Measurements from ENCODE around the gene SPART.

Gene SPART

DNA sequence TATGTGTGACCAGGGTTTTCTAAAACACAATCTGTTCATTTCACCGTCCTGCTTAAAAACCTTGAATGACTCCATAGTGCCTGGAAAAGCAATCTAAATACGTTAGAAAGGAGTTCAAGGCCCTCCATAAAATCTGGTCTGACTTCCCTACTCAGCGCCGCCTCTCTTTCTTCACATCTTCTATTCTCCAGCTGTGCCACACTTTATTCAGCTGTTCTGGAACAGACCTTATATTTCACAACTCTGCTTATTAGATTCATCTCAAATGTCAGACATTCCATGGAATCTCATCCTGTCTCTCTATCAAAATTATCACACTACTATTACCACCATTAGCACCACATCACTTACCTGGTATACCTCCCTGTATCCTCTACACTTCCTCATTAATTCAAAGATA, 19.8 kb upstream of the SPART start:
- Histone ChIP-seq H3K27me3 (ENCODE audit: insufficient read depth, low read length, poor library complexity, severe bottlenecking) (no peaks in the 10 kb centered on the region), H4K20me1 (ENCODE audit: insufficient read depth, low read length, poor library complexity, severe bottlenecking) (no peaks in the 10 kb centered on the region), H3K79me2 (ENCODE audit: insufficient read depth, low read length) (no peaks in the 10 kb centered on the region), H3K9ac (ENCODE audit: low read depth, low read length, poor library complexity, severe bottlenecking) (no peak overlapping the region), H2AFZ (ENCODE audit: low read length) (no peak overlapping the region), H3K9me2 (replicated peaks; ENCODE audit: low read depth, low read length) (no peaks in the 10 kb centered on the region), H3F3A (ENCODE audit: low read depth) (no peaks in the 10 kb centered on the region), H3K4me3 (ENCODE audit: low read length, poor library complexity, severe bottlenecking) (no peak overlapping the region), H3K4me2 (ENCODE audit: low read depth, low read length, poor library complexity, severe bottlenecking) (no peak overlapping the region), H3K36me3 (ENCODE audit: insufficient read depth, low read length) (no peaks in the 10 kb centered on the region), H3K4me1 (ENCODE audit: insufficient read depth, low read length, poor library complexity, severe bottlenecking) (no peaks in the 10 kb centered on the region), H3K9me3 (ENCODE audit: insufficient read depth, low read depth, low read length) (no peaks in the 10 kb centered on the region)
- TF ChIP-seq, protein P1, sequence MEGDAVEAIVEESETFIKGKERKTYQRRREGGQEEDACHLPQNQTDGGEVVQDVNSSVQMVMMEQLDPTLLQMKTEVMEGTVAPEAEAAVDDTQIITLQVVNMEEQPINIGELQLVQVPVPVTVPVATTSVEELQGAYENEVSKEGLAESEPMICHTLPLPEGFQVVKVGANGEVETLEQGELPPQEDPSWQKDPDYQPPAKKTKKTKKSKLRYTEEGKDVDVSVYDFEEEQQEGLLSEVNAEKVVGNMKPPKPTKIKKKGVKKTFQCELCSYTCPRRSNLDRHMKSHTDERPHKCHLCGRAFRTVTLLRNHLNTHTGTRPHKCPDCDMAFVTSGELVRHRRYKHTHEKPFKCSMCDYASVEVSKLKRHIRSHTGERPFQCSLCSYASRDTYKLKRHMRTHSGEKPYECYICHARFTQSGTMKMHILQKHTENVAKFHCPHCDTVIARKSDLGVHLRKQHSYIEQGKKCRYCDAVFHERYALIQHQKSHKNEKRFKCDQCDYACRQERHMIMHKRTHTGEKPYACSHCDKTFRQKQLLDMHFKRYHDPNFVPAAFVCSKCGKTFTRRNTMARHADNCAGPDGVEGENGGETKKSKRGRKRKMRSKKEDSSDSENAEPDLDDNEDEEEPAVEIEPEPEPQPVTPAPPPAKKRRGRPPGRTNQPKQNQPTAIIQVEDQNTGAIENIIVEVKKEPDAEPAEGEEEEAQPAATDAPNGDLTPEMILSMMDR (conservative IDR thresholded peaks at IDR 0.05; ENCODE audit: low read length), result no peak
- TF ChIP-seq EZH2phosphoT487 (IDR thresholded peaks at IDR 0.05; ENCODE audit: borderline replicate concordance), result no peak

DNA sequence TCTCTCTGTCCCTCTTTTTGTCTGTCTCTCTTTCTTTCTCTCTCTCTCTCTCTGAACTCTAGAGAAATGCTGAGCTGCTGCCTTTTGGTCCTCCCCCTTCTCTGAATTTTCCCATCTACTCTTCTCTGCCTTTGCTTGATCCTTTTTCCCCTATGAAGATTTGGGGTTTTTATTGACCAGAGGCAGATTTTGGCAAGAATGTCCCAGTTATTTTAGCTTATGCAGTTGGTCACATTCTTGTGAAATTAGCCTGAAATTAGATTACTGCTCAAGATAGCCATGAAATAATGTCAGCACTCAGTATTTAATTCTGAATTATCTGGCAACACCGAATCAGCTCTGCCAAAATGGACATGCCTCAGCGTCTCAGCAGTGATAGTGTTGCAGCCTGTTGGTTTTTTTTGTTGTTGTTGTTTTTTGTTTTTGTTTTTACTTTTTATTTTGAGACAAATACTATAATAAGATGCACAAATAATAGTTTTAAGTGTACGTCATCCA, 17.2 kb upstream of the SPART start:
- no peak overlapping the region for H3K4me2 ChIP-seq (ENCODE audit: low read depth, low read length, poor library complexity, severe bottlenecking)
- H3K9ac ChIP-seq (ENCODE audit: low read depth, low read length, poor library complexity, severe bottlenecking), result no peak overlapping the region
- no peaks in the 10 kb centered on the region for H3K4me1 ChIP-seq (ENCODE audit: insufficient read depth, low read length, poor library complexity, severe bottlenecking)
- no peak overlapping the region for H2AFZ ChIP-seq (ENCODE audit: low read length)
- H3F3A ChIP-seq (ENCODE audit: low read depth), result no peaks in the 10 kb centered on the region
- no peaks in the 10 kb centered on the region for H3K9me3 ChIP-seq (ENCODE audit: insufficient read depth, low read depth, low read length)
- TF ChIP-seq EZH2phosphoT487 (IDR thresholded peaks at IDR 0.05; ENCODE audit: borderline replicate concordance), result no peak
- TF ChIP-seq, protein P1 (conservative IDR thresholded peaks at IDR 0.05; ENCODE audit: low read length), result no peak
- no peaks in the 10 kb centered on the region for H3K36me3 ChIP-seq (ENCODE audit: insufficient read depth, low read length)
- H3K9me2 ChIP-seq (replicated peaks; ENCODE audit: low read depth, low read length), result no peaks in the 10 kb centered on the region
- no peak overlapping the region for H3K4me3 ChIP-seq (ENCODE audit: low read length, poor library complexity, severe bottlenecking)
- no peaks in the 10 kb centered on the region for H4K20me1 ChIP-seq (ENCODE audit: insufficient read depth, low read length, poor library complexity, severe bottlenecking)
- H3K27me3 ChIP-seq (ENCODE audit: insufficient read depth, low read length, poor library complexity, severe bottlenecking), result no peaks in the 10 kb centered on the region
- no peaks in the 10 kb centered on the region for H3K79me2 ChIP-seq (ENCODE audit: insufficient read depth, low read length)

DNA sequence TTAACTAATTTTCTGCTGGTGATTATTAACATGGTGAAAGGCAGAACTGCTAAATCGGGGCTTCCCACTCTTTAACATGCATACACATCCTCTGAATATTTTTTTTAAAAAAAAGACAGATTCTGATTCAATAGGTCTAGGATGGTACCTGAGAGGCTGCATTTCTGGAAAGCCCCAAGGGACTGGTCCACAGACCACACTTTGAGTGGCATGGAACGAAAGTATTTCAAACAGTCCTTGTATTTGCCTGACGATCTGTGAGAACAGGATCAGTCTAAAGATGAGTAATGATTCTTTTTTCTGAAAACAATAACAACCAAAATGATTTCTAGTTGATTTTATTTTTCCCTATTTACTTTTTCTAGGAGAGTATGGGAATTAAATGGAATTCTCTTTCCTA, 16.7 kb upstream of the SPART start:
- no peaks in the 10 kb centered on the region for H3K36me3 ChIP-seq (ENCODE audit: insufficient read depth, low read length)
- H3K4me2 ChIP-seq (ENCODE audit: low read depth, low read length, poor library complexity, severe bottlenecking), result no peak overlapping the region
- H3K27me3 ChIP-seq (ENCODE audit: insufficient read depth, low read length, poor library complexity, severe bottlenecking), result no peaks in the 10 kb centered on the region
- no peaks in the 10 kb centered on the region for H3K4me1 ChIP-seq (ENCODE audit: insufficient read depth, low read length, poor library complexity, severe bottlenecking)
- H2AFZ ChIP-seq (ENCODE audit: low read length), result no peak overlapping the region
- H3K9me3 ChIP-seq (ENCODE audit: insufficient read depth, low read depth, low read length), result no peaks in the 10 kb centered on the region
- no peaks in the 10 kb centered on the region for H3F3A ChIP-seq (ENCODE audit: low read depth)
- H3K9me2 ChIP-seq (replicated peaks; ENCODE audit: low read depth, low read length), result no peaks in the 10 kb centered on the region
- no peaks in the 10 kb centered on the region for H3K79me2 ChIP-seq (ENCODE audit: insufficient read depth, low read length)
- TF ChIP-seq EZH2phosphoT487 (IDR thresholded peaks at IDR 0.05; ENCODE audit: borderline replicate concordance), result no peak
- TF ChIP-seq, protein P1 (conservative IDR thresholded peaks at IDR 0.05; ENCODE audit: low read length), result no peak
- H3K4me3 ChIP-seq (ENCODE audit: low read length, poor library complexity, severe bottlenecking), result no peak overlapping the region
- H3K9ac ChIP-seq (ENCODE audit: low read depth, low read length, poor library complexity, severe bottlenecking), result no peak overlapping the region
- H4K20me1 ChIP-seq (ENCODE audit: insufficient read depth, low read length, poor library complexity, severe bottlenecking), result no peaks in the 10 kb centered on the region
